ENCODE measurements around the gene TCHHL1.

DNA sequence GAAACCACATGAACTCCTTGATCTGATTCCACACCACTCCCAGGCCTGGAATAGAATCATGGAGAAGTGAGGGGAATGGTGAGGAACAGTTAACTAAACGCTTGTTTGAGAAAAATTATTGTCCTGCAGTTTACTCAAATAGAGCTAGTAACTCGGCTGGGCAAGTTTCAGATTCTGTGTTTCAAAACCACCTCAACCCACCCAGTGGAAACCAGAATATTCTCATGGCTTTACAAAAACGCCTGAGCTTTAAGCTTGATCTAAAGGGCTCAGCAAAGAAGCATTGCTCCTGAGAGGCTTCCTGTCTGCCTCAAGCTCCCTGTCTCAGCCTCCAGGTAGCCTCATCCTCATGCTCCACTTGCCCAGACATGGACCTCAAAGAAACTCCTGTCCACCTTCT lies 16.6 kb downstream of the TCHHL1 start:
- TF ChIP-seq, protein P1, sequence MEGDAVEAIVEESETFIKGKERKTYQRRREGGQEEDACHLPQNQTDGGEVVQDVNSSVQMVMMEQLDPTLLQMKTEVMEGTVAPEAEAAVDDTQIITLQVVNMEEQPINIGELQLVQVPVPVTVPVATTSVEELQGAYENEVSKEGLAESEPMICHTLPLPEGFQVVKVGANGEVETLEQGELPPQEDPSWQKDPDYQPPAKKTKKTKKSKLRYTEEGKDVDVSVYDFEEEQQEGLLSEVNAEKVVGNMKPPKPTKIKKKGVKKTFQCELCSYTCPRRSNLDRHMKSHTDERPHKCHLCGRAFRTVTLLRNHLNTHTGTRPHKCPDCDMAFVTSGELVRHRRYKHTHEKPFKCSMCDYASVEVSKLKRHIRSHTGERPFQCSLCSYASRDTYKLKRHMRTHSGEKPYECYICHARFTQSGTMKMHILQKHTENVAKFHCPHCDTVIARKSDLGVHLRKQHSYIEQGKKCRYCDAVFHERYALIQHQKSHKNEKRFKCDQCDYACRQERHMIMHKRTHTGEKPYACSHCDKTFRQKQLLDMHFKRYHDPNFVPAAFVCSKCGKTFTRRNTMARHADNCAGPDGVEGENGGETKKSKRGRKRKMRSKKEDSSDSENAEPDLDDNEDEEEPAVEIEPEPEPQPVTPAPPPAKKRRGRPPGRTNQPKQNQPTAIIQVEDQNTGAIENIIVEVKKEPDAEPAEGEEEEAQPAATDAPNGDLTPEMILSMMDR (IDR thresholded peaks at IDR 0.05), result no peak
- TF ChIP-seq POLR2AphosphoS5 (IDR thresholded peaks at IDR 0.05), result no peak
- TF ChIP-seq EP300 (IDR thresholded peaks at IDR 0.05), result no peak

All from esophagus muscularis mucosa (tissue), 4 donors.